ENCODE data around the gene GPR158.

The GPR158 gene

DNA sequence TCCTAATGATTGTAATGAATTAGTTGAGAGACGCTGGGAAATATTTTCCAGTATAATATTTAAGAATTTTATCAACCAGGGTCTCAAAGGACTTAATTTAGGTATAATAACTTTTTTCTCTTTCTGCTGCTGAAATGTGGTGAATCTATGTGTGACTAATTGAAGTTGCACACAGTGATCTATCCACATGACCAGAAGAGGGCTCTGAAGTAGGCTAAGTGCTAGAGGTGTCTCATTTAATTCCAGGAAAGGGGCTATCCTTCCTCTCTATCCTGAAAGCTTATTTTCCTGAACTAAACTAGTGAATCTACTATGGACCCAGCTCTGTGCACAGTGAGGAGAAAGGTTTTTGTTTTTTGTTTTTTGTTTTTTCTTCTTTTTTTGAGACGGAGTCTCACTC is 464.8 kb downstream of the GPR158 start:
- DNase-seq (ENCODE audit: low read depth): no peak

DNA sequence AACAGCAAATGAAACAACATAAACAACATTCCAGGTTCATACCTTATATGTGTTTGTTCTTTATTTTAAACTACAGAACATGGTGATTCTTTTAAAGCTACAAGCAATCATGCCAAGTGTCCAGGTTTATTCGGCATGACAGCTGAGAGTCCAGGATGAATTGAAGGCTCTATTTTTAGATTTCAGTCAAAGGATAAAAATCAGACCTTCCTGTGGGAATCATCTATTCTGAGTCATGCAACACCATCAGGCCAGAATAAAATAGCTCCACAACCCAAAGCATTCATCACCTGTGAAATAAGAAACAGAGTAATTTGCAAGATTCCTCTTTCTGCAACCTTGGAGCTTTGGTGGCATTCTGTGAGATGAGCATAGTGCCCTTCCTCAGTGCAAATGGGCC is 466.8 kb downstream of the GPR158 start:
- TF ChIP-seq, protein P1, sequence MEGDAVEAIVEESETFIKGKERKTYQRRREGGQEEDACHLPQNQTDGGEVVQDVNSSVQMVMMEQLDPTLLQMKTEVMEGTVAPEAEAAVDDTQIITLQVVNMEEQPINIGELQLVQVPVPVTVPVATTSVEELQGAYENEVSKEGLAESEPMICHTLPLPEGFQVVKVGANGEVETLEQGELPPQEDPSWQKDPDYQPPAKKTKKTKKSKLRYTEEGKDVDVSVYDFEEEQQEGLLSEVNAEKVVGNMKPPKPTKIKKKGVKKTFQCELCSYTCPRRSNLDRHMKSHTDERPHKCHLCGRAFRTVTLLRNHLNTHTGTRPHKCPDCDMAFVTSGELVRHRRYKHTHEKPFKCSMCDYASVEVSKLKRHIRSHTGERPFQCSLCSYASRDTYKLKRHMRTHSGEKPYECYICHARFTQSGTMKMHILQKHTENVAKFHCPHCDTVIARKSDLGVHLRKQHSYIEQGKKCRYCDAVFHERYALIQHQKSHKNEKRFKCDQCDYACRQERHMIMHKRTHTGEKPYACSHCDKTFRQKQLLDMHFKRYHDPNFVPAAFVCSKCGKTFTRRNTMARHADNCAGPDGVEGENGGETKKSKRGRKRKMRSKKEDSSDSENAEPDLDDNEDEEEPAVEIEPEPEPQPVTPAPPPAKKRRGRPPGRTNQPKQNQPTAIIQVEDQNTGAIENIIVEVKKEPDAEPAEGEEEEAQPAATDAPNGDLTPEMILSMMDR (IDR thresholded peaks at IDR 0.05; ENCODE audit: control insufficient read depth, insufficient read depth, low read depth, low read length, missing control alignments): no peak
- DNase-seq (ENCODE audit: low read depth): no peak
- no peak overlapping the region for H3K4me3 ChIP-seq (ENCODE audit: control insufficient read depth, low read depth, low read length)

More for the DNA sequence above, 464.8 kb downstream of the GPR158 start:
- TF ChIP-seq, protein P1 (IDR thresholded peaks at IDR 0.05; ENCODE audit: control insufficient read depth, insufficient read depth, low read depth, low read length, missing control alignments): no peak
- H3K4me3 ChIP-seq (ENCODE audit: control insufficient read depth, low read depth, low read length): no peak overlapping the region

DNA sequence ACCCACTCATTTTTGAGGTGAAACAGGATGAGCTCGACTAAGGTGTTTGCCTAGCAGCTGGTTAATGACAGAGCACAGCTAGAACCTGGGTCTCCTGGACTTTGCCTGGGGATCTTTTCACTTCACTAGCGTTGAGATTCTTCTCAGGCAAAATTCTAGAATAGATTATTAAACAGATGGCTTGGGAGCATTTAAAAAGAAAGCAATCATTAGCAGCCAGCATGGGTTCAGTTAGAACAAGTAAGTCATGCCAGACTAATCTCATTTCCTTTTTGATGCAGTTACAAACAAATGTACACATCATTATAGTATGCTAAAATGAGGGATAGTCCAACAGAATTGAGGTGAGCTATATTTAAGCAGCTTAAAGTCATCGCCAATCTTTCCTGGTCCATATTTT is 467.9 kb downstream of the GPR158 start:
- TF ChIP-seq, protein P1 (IDR thresholded peaks at IDR 0.05; ENCODE audit: control insufficient read depth, insufficient read depth, low read depth, low read length, missing control alignments): no peak
- DNase-seq (ENCODE audit: low read depth): no peak
- no peak overlapping the region for H3K4me3 ChIP-seq (ENCODE audit: control insufficient read depth, low read depth, low read length)

DNA sequence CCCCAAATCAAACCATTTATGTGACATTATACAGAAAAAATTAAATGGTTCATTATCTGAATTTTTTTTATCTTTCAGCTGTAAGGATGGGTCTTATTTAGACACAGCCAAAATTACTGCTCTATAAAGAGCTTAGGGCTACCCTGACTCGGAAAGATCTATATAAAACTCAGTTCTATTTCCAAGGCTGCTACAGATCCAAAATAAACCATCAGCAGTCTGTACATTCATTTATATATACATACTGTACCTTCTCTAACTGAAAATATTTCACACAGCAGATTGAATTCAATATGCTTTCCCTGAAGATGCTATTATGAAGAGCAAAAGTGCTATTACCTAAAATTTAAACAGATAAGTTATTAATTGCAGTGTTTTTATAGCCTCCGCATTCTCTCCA is 471.6 kb downstream of the GPR158 start:
- H3K4me3 ChIP-seq (ENCODE audit: control insufficient read depth, low read depth, low read length): no peak overlapping the region
- TF ChIP-seq, protein P1 (IDR thresholded peaks at IDR 0.05; ENCODE audit: control insufficient read depth, insufficient read depth, low read depth, low read length, missing control alignments): no peak
- DNase-seq (ENCODE audit: low read depth): no peak

DNA sequence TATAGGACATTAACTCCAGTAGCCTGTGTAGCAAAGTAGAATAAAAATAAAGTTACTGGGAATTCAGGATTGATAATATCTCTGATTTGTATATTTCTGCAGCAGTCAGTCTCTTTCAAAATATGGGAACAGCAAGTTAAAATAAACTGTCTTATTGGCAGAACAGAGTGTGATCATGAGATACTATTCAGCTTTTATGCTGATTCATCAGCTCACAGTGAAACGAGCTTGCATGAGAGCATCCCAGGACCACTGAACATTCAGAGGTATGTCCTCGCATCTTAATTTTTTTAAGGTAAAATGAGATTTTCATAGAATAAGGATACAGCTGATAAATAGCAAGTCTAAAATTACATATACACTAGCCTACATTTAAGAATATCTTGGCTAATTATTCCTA is 476.7 kb downstream of the GPR158 start:
- DNase-seq (ENCODE audit: low read depth): no peak
- H3K4me3 ChIP-seq (ENCODE audit: control insufficient read depth, low read depth, low read length): no peak overlapping the region
- TF ChIP-seq, protein P1 (IDR thresholded peaks at IDR 0.05; ENCODE audit: control insufficient read depth, insufficient read depth, low read depth, low read length, missing control alignments): no peak

Measured in AG09309 (cell line).